ENCODE measurements around the gene SSR4. TPM values are rescaled to one million over a fixed set of nuclear protein-coding genes. Genes with fewer than 3 reads are reported as not detected.

Gene SSR4
- total and polyA plus RNA-seq, 2 of the 13 experiments (the other 11 are each of a cell fraction or from before 2014, with no cell fraction given) = 214 to 288 TPM

GRCh38 chrX:153776611-153777045, 17.8 kb upstream of the SSR4 start:
- H3K4me2 ChIP-seq (ENCODE audit: low read depth, low read length) = no peak overlapping the region
- no peak for ATAC-seq

More at GRCh38 chrX:153776611-153777045, 17.8 kb upstream of the SSR4 start:
- FAIRE-seq (no peak), DNase-seq (ENCODE audit: low spot score) (no peak)
- ChIA-PET POLR2A (no interaction called here), CTCF (ENCODE audit: low intra/inter-chr PET ratio, low total read pairs) (no interaction called here)
- no peak overlapping the region for H2AFZ ChIP-seq (ENCODE audit: low read length)
- intact Hi-C loops (cut with micrococcal nuclease; ENCODE audit: unreplicated experiment) (no loop called here), in situ Hi-C loops (cut with HindIII; ENCODE audit: extremely low pct_ligation_motif_present, low pct_unique_long_range_greater_than_20kb) (no loop called here)
- no peaks in the 10 kb centered on the region for H3K4me1 ChIP-seq (ENCODE audit: insufficient read depth, low read length)
- H3K79me2 ChIP-seq (ENCODE audit: insufficient read depth, low read length) = no peaks in the 10 kb centered on the region
- H4K20me1 ChIP-seq (ENCODE audit: insufficient read depth, low read length) = no peaks in the 10 kb centered on the region
- no TSS peak for BruUV-seq (replicated peaks)
- 93% methylated on average over 19 of the region's 22 CpGs for WGBS (ENCODE audit: low lambda C conversion rate)
- no peaks in the 10 kb centered on the region for H3K36me3 ChIP-seq (replicated peaks in 1 of 2; ENCODE audit: control insufficient read depth in 1 of 2, insufficient read depth in 2 of 2, low read length in 2 of 2)
- no peak overlapping the region for H3K9ac ChIP-seq (ENCODE audit: insufficient read depth, low read depth, low read length)
- H3K27me3 ChIP-seq (ENCODE audit: control insufficient read depth in 1 of 2, insufficient read depth in 2 of 2, low read length in 2 of 2) = no peaks in the 10 kb centered on the region
- H3K4me3 ChIP-seq (replicated peaks in 1 of 3; ENCODE audit: insufficient read depth in 1 of 3, low read depth in 2 of 3, low read length in 3 of 3) = no peak overlapping the region
- TF ChIP-seq HIC2 (CRISPR knock-in tag; IDR thresholded peaks at IDR 0.05; ENCODE audit: low read depth) (no peak), ZNF503 (CRISPR knock-in tag; IDR thresholded peaks at IDR 0.05) (no peak), NFKB2 (CRISPR knock-in tag; IDR thresholded peaks at IDR 0.05; ENCODE audit: borderline replicate concordance) (no peak)
- no peaks in the 10 kb centered on the region for H3K9me3 ChIP-seq (ENCODE audit: low read length)
- no peak overlapping the region for H3K27ac ChIP-seq (ENCODE audit: extremely low read length, insufficient read depth, low read length)
